ENCODE results near the gene CELSR3. TPM values are rescaled to one million over a fixed set of nuclear protein-coding genes. Genes with fewer than 3 reads are reported as not detected.

Gene CELSR3
- total RNA-seq (2014; rRNA removed; shearing (Covaris generic)), result 4.6 and 5.0 TPM in 2 replicates

GRCh38 chr3:48662753-48663488, at the start of gene CELSR3:
Gene CELSR3 (minus strand): TSS chr3:48662886. CDS start chr3:48662634, 252 bp downstream.
- DNase-seq (ENCODE audit: low spot score), result peak; percentile 89
- in situ Hi-C loops (cut with HindIII; ENCODE audit: low sequenced_read_pairs), result no loop called here

GRCh38 chr3:48711727-48712126, 49.0 kb upstream of the CELSR3 start:
- no peak for DNase-seq (ENCODE audit: low spot score)
- in situ Hi-C loops (cut with HindIII; ENCODE audit: low sequenced_read_pairs), result no loop called here

GRCh38 chr3:48709051-48709461, 46.4 kb upstream of the CELSR3 start:
- DNase-seq (ENCODE audit: low spot score), result peak; percentile 34
- in situ Hi-C loops (cut with HindIII; ENCODE audit: low sequenced_read_pairs), result no loop called here

- in situ Hi-C loops (cut with HindIII; ENCODE audit: low sequenced_read_pairs), result no loop called here
- no peak for DNase-seq (ENCODE audit: low spot score)
Measured at GRCh38 chr3:48708481-48708889, 45.8 kb upstream of the CELSR3 start.

- in situ Hi-C loops (cut with HindIII; ENCODE audit: low sequenced_read_pairs), result no loop called here
- DNase-seq (ENCODE audit: low spot score), result no peak
Measured at GRCh38 chr3:48707157-48707556, 44.5 kb upstream of the CELSR3 start.

GRCh38 chr3:48702320-48702920, 39.7 kb upstream of the CELSR3 start:
- no peak for DNase-seq (ENCODE audit: low spot score)
- in situ Hi-C loops (cut with HindIII; ENCODE audit: low sequenced_read_pairs), result no loop called here

GRCh38 chr3:48700731-48701405, 38.2 kb upstream of the CELSR3 start:
- DNase-seq (ENCODE audit: low spot score), result no peak
- in situ Hi-C loops (cut with HindIII; ENCODE audit: low sequenced_read_pairs), result no loop called here

- in situ Hi-C loops (cut with HindIII; ENCODE audit: low sequenced_read_pairs), result no loop called here
- DNase-seq (ENCODE audit: low spot score), result no peak
Measured at GRCh38 chr3:48698891-48699290, 36.2 kb upstream of the CELSR3 start.

GRCh38 chr3:48697952-48698351, 35.3 kb upstream of the CELSR3 start:
- no peak for DNase-seq (ENCODE audit: low spot score)
- in situ Hi-C loops (cut with HindIII; ENCODE audit: low sequenced_read_pairs), result no loop called here

GRCh38 chr3:48696601-48697000, 33.9 kb upstream of the CELSR3 start:
- in situ Hi-C loops (cut with HindIII; ENCODE audit: low sequenced_read_pairs), result no loop called here
- no peak for DNase-seq (ENCODE audit: low spot score)

GRCh38 chr3:48696156-48696555, 33.5 kb upstream of the CELSR3 start:
- in situ Hi-C loops (cut with HindIII; ENCODE audit: low sequenced_read_pairs), result no loop called here
- DNase-seq (ENCODE audit: low spot score), result no peak

GRCh38 chr3:48695393-48695753, 32.7 kb upstream of the CELSR3 start:
- DNase-seq (ENCODE audit: low spot score), result peak; percentile 46
- in situ Hi-C loops (cut with HindIII; ENCODE audit: low sequenced_read_pairs), result no loop called here

- peak; percentile 79 for DNase-seq (ENCODE audit: low spot score)
- in situ Hi-C loops (cut with HindIII; ENCODE audit: low sequenced_read_pairs), result no loop called here
Measured at GRCh38 chr3:48694610-48695392, 32.1 kb upstream of the CELSR3 start.

GRCh38 chr3:48693826-48694225, 31.1 kb upstream of the CELSR3 start:
- in situ Hi-C loops (cut with HindIII; ENCODE audit: low sequenced_read_pairs), result no loop called here
- no peak for DNase-seq (ENCODE audit: low spot score)

- in situ Hi-C loops (cut with HindIII; ENCODE audit: low sequenced_read_pairs), result no loop called here
- no peak for DNase-seq (ENCODE audit: low spot score)
Measured at GRCh38 chr3:48692551-48692950, 29.9 kb upstream of the CELSR3 start.

- in situ Hi-C loops (cut with HindIII; ENCODE audit: low sequenced_read_pairs), result no loop called here
Measured at GRCh38 chr3:48690846-48691458, 28.3 kb upstream of the CELSR3 start.

GRCh38 chr3:48689384-48689783, 26.7 kb upstream of the CELSR3 start:
- in situ Hi-C loops (cut with HindIII; ENCODE audit: low sequenced_read_pairs), result no loop called here
- DNase-seq (ENCODE audit: low spot score), result no peak

More at GRCh38 chr3:48690846-48691458, 28.3 kb upstream of the CELSR3 start:
- no peak for DNase-seq (ENCODE audit: low spot score)

- no peak for DNase-seq (ENCODE audit: low spot score)
- in situ Hi-C loops (cut with HindIII; ENCODE audit: low sequenced_read_pairs), result no loop called here
Measured at GRCh38 chr3:48688737-48689075, 26.0 kb upstream of the CELSR3 start.

GRCh38 chr3:48688032-48688736, 25.5 kb upstream of the CELSR3 start:
- DNase-seq (ENCODE audit: low spot score), result no peak
- in situ Hi-C loops (cut with HindIII; ENCODE audit: low sequenced_read_pairs), result no loop called here
